ENCODE measurements around the gene PACSIN1.

DNA sequence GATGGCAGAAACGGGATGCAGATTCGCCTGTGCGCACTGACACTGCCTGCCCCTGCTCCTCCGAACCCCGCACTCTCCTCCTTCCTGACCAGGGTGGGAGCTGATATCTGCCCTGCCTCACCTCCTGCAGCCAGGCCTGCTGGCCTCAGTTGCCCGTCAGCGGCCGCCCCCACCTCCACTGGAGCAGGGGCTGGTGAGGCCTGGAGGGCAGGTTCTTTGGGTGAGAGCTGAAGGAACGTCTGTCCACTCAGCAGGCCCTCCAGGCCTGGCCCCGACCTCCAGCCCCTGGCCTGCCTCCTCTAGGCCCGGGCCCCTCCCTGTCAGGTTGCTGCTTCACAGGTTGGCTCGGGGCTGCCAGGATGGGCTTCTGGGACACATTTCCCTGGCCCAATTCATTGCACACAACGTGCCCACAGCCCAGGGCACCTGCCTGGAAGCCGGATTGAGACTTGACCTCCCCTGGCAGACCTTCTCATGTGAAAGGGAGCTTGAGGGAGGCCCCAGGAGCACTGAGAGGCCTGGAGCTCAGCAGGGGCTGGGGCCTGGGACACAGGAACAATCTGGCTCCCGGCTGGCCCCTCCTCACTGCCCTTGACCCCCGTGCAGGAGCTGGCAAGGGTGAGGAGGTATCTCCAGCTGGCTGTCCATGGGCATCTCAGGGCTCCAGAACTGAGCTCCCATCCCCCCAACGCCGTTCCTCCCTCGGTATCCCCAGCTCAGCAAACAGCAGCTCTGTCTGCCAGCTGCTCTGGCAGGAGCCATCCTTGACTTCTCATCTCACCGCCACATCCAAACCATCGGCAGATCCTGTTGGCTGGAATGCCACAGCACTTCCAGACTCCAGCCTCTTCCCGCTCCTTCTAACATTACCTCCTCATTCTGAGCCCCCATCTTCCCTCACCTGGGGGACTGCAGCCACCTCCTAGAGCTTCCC, 50.8 kb downstream of the PACSIN1 start:
- TF ChIP-seq RAD21 (IDR thresholded peaks at IDR 0.05; ENCODE audit: low read length) (no peak), MAZ (IDR thresholded peaks at IDR 0.05; ENCODE audit: borderline replicate concordance, low read depth, low read length) (no peak), POLR2A (IDR thresholded peaks at IDR 0.05; ENCODE audit: low read depth, low read length) (no peak), RFX5 (IDR thresholded peaks at IDR 0.05; ENCODE audit: low read depth, low read length) (no peak), CTCF (conservative IDR thresholded peaks at IDR 0.05; ENCODE audit: low read depth, low read length) (no peak), MAFK (IDR thresholded peaks at IDR 0.05; ENCODE audit: low read depth, low read length) (no peak)
